HG03520 (cell line): ENCODE measurements around the gene CAPN9.
"Not testable (repeated sequence)": the region's sequence is repeated elsewhere in the genome, so short reads cannot be mapped to it uniquely, and the experiment has no call there.

Experiments
- ATAC-seq: cut with Tn5 transposase; IDR thresholded peaks from one replicate; pipeline ENCODE4 v1.9.1; 2021; ENCODE audit warnings: mild to moderate bottlenecking, moderate library complexity; ENCODE audit not compliant: unreplicated experiment

CAPN9 gene, protein sequence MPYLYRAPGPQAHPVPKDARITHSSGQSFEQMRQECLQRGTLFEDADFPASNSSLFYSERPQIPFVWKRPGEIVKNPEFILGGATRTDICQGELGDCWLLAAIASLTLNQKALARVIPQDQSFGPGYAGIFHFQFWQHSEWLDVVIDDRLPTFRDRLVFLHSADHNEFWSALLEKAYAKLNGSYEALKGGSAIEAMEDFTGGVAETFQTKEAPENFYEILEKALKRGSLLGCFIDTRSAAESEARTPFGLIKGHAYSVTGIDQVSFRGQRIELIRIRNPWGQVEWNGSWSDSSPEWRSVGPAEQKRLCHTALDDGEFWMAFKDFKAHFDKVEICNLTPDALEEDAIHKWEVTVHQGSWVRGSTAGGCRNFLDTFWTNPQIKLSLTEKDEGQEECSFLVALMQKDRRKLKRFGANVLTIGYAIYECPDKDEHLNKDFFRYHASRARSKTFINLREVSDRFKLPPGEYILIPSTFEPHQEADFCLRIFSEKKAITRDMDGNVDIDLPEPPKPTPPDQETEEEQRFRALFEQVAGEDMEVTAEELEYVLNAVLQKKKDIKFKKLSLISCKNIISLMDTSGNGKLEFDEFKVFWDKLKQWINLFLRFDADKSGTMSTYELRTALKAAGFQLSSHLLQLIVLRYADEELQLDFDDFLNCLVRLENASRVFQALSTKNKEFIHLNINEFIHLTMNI

DNA sequence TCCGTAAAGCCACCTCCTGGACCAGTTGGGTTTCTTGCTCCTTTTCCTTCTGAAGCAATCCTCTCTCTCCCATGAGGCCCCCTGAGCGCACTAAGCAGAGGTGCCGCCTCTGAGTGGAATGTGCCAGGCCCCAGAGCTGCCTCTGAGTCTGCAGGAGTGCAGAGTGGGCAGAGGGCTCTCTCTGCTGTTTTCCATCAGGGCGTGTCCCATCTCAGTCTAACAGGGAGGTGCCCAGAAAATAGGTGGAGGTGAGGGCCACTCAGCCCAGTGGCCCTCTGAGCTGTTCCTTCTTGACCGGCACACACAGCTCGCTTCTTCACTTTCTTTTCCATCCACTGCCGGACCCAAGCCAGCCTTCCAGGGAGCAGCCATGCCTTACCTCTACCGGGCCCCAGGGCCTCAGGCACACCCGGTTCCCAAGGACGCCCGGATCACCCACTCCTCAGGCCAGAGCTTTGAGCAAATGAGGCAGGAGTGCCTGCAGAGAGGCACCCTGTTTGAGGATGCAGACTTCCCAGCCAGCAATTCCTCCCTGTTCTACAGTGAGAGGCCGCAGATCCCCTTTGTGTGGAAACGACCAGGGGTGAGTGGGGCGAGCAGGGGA, at the start of gene CAPN9:
Gene CAPN9, plus strand, starts transcription at position 262 of the 604 bp plus-strand sequence. Its CDS starts 109 bp downstream, at position 371.
- no peak for ATAC-seq

DNA sequence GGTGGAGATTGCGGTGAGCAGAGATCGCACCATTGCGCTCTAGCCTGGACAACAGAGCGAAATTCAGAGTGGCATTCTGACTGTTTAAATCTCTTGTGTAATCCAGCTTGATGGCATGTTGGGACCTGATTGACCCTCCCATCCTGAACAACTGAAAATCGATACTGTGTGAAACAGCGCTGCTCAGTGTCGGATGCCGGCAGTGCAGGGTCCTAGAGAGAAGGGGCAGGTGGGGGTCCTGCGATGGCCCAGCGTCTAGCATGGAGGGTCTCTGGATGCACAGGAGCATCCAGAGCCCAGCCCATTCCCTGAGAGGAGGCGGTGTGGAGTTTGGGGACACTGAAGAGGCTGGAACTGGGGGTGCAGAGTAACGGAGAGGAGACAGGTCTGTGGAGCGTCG, 49.1 kb upstream of the CAPN9 start:
- ATAC-seq: no peak

DNA sequence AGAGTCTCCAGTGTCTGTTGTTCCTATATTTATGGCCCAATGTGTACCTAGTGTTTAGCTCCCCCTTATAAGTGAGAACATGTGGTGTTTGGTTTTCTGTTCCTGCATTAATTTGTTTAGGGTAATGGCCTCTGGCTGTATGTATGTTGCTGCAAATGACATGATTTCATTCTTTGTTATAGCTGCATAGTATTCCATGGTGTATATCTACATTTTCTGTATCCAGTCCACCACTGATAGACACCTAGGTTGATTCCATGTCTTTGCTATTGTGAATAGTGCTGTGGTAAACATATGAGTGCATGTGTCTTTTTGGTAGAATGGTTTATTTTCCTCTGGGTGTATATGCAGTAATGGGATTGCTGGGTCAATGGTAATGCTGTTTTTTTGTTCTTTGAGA, 48.2 kb upstream of the CAPN9 start:
- ATAC-seq: not testable (repeated sequence)

DNA sequence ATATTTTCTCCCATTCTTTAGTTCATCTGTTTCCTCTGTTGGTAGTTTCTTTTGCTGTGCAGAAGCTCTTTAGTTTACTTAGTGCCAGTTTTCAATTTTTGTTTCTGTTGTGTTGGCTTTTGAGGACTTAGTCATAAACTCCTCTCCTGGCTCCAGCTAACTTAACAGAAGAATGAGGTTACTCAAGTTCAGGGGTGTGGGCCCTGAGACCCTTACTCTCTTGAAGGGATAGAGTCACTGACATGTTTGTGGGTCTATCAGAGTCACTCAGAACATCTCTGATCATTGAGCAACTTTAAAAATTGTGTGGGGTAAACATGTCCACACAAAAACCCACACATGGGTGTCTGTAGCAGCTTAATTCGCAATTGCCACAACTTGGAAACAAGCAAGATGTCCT, 47.5 kb upstream of the CAPN9 start:
- no peak for ATAC-seq

DNA sequence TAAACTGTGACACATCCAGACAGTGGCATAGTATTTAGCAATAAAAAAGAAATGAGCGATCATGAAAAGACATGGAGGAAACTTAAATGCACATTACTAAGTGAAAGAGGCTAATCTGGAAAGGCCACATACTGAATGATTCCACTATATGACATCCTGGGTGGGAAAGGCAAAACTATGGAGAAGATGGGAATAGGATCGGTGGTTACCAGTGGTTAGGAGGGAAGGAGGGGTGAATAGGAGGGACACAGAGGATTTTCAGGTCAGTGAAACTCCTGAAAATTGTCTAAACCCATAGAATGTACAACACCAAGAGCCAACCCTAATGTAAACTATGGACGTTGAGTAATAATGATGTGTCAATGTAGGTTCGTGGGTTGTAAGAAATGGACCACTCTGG, 47.1 kb upstream of the CAPN9 start:
- ATAC-seq: no peak

DNA sequence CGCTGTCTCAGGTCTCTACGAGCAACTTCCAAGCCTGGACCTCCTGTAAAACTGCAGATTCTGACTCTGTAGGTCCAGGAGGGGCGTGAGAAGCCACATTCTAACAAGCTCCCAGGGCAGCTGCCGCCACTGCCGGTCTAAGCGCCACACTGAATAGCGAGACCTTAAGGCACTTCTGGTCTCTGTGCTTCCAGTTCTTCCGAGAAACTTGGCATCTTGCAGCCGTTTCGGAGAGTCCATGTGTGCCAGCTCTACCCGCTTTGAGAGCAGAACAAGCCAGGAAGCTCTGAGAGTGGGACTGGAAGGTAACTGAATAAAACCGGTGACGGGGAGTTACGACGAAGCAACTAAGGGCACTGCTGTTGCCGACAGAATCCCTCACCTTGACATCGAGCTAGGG, 45.8 kb upstream of the CAPN9 start:
- no peak for ATAC-seq

DNA sequence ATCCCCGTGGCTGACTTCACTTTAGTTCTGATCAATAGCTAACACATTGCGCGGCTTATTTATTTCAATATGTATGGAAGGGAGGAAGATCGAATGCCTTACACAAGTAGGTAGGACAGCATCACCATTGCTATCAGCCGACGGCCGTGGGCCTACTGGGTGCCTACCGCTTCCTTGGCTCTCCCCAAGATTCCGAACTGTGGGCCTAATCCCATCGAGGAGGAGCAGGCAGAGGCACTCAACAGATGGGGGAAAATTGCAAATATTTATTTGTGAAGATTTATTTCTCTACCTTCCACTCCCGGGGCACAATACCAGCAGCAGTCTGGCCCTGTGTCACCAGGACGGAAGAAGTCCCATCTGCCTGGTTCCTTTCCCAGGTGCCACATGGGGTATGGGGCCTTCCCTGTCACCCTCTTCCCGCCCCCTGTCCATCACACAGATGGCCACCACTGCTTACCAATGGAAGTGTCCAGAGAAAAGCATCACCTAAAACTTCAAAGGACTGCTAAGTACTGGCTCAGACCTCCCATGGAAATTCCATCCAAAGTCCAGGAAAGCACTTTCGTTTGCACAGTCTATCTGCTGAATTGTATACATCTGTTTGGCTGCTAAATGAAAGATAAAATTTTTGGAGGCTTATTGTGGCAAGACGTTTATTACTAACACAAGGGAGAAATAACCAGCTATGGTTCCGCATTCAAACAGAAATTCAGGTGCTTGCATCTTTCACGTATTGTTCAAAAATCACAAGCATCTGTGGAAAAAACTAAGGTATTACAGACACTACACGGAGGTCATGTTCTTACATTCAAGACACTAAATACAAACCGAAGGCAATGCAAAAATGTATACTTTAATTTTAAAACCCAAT, 45.1 kb upstream of the CAPN9 start:
- ATAC-seq: no peak

DNA sequence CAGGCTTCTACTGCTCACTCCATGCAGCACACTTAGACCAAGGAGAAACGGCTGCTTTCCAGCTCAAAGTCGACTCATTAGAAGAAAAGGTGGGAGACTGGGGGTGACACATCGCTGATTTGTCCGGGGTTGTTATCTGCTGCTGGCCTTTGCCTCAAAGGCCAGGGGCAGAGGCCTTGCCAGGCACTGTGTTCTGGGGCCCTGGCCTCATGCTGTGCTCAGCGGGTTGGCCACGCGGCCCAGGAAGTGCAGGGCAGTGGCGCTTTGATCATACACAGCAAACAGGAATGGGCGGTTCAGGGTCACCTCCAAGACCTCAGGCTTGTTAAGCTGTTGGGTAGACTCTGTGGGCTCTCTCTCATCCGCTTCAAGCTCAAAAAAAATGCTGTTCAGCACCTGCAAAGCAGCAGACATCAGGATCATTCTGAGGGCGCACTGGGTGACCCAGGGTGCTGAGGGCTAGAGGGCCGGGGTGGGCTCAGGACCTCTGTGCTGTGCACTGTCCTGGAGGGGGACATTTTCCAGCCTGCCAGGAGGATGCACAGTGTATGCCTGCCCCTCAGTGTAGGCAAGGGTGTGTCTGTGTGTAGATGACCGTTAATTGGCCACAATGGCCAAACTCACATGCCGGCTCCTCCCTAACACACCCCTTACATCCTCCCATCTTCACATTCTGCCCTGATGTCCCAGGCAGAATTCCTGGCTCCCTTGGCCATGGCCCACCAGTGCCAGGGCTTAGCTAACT, 44.1 kb upstream of the CAPN9 start:
- no peak for ATAC-seq

DNA sequence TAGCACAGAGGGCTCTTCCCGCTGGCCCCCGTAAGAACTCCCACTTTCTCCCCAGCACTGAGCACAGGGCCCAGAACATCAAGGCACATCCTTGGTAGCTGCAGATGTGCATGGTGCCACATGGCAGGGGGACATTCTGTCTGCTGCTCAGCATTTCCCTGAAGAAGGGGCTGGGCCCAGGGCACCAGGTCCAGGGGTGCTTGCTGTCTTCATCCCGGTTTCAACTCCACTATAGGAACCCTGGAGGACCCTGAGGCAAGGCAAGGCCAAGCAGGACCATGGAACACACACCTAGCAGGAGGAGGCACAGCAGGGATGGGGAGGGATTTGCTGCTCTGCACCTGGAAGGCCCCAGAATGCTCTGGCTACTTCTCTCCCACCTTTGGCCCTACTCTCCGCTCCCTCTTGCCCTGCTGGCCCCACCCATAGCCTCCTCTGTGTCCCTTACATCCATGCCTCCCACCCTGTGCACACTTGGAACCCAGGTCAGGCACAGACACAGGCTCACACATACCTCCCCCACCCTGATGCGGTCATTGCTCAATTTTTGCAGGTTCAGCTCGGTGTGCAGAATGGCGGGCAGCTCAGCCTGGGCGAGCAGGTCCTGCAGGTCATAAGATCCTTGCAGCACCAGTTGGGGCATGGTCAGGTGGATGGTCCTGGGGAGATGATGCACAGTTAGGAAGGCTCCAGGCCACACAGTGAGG, 43.4 kb upstream of the CAPN9 start:
- no peak for ATAC-seq

DNA sequence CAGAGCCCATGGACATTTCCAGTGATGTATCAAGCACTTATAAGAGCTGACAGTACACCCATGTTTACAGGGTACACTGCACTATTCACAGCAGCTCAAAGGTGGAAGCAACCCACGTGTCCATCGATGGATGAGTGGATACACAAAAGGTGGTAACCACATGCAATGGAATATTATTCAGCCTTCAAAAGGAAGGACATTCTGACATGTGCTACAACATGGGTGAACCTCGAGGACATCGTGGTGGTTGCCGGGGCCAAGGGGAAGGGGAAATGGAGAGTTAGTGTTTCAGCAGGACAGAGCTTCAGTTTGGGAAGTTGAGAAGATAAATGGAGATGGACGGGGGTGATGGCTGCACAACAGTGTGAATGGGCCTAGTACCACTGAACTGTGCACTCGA, 42.4 kb upstream of the CAPN9 start:
- ATAC-seq: no peak

DNA sequence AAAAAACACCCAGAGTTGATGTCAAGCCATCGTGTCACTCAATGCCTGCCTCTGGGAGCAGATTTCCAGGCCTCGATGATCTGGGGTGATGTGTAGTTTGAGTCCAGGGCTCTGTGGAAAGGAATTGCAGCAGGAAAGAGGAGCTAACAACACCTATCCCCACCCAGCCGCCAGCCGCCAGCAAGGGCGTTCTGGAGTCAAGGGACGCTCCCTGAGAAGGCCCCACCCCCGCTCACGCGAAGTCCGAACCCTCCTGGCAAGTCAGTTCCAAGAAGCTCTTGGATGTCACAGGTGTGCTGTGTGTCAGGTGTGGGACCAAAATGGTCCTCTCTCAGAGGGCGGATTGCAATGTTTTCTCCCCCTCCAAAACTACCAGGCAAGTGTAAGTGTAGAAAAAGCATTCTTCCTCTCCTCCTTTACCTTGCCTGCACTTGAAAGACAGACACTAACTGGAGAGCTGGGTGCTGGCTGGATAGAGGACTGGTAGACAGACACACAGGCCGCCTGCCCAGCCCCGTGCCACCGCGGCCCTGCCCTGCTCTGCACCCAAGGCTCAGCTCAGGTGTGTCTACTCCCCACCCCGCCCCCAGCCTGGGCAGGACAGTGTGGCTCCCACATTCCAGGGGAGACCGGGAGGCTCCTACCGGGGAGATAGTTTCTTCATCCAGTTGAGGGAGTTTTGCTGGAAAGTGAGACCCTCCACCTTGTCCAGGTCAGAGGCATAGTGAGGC, 41.7 kb upstream of the CAPN9 start:
- ATAC-seq: no peak

DNA sequence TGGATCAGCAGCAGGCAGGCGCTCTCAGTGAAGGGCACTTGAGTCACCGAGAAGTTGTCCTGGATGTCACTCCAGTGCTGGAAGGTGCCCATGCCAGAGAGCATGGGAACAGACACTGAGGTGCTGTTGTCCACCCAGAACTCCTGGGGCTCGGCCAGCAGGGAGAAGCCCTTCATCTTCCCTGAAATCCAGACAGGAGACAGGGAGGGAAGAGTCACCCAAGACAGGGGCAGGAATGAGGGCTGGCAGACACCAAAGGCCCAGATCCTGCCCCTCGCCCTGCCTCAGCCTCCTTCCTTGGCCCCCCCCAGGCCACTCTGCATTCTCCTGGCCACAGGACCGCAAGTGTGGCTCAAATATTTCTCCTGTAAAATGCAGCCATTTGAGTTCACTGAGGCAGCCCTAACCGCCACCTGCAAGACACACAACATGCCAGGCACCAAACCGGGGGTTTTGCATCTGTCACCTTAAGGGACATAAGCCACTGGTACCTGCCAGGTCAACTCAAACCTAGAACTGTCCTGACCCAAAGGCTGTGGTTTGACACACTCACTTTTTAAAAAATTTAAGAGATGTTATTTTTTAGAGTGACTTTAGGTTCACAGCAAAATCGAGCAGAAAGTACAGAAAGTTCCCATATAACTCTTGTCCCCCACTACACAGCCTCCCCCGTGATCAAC, 41.0 kb upstream of the CAPN9 start:
- no peak for ATAC-seq

DNA sequence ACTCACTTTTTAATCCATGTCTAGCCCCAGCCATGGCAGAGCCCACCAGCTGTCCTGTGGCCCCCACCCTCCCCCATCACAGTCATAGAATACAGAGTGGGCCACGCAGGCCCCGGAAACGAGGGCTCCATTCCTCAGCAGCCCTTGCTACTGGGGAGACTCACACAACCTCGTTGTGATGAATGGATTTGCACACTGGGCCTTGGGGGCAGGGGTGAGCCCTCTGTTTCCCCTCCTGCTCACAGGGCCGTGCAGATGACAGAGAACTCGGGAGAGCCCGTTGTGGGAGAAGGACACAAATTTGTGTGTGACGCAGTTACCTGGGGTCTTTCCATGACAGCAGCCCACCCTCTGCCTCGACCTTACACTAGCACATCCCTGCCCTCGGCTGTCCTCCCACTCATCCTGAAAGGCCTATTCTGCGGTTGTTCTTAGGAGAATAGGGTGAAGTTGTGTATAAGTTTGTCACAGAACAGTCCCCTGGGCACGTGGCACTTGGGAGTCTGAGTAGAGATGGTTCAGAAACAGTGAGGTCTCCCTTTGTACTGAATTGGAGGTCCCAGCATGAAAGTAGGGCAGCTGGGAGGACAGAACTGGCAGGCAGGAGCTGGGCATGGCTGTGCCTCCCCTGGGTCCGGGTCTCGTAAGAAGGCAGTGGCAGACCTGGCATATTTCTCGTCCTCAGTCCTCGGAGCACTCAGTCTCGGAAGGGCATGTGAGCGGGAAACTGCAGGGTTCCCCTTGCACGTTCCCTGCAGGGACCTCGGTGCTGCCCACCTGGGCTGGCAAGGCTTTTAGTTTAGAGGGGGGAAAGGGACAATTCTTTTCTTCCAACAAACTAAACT, 40.1 kb upstream of the CAPN9 start:
- no peak for ATAC-seq

DNA sequence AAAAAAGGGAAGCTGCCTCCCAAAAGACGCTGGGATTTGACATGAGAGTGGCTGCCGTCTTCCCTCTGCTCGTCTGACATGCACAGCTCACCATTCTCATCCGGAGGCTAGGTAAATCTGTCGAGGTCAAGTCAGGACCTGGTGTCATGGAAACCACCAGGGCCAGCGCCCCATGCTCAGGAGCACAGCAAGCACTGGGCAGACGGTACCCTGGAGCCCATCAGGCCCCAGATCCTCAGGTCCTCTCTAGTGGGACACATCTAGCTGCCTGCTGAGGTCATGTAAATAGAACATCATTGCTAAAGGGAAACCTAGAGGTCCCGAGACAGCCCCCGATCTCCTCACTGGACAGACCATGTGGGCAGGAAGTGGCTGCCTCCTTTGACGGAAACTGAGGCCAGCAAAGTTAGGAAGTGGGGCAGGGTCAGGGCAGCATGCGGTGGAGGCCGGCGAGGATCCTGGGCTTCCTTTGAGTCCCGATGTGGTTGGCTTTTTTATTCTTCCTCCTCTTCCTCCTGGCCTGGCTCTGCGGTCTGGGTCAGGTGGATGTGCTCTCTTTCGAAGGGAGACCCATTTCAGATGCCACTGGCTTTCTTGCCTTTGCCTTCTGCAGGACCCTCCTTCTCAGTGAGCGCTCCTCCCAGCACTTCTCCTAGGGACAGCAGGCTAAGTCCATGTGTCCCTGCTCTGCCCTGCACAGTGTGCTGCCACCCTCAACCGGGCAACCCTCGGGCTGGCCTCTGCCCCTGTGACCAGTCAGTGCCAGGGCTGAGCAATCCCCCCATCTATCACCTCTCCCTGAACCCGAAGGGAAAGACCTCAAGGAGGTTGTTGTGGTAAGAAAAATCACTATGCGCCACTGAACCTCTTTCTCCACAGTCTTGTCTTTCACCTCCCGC, 39.2 kb upstream of the CAPN9 start:
- ATAC-seq: no peak

DNA sequence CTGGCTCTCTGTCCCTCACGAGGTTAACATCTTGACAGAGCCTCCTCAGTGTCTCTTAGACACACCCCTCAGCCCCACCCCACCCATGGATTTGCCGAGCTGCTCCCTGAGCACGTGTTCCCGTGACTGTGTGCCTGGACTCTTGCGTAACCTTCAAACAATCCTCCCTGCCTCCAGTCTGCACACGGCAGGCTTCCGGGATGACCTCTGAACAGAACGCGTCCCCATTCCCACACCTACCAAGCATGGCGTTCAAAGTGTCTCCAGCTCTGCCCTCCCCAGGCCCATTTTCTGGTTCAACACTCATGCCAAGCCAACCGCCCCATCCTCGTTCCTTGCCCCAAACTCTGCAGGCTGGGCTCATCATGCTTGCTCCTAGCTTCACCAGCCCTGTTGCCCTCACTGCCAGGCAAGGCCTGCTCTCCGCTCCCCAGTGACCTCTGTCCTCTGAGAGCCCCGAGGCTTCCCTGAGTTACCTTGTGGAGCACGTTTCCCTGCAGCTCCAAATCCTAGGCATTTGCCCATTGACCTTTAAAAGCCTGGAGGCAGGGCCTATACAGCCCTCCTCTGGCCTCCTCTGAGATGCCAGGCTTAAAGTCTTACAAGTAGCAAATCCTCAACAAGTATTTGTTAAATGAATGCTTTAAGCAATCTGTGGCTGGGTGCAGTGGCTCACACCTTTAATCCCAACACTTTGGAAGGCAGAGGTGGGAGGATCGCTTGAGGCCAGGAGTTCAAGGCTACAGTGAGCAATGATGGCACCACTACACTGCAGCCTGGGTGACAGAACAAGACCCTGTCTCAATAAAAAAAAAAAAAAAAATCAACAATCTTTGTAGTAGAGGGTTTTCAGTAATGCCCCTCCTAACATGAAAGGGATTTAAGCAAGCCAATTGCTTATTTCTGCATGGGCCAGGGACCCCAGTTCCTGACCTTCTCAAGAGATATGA, 38.3 kb upstream of the CAPN9 start:
- no peak for ATAC-seq
